Tibial nerve (tissue), 4 donors: ENCODE data around the gene AKR1C2. TPM values are rescaled to one million over a fixed set of nuclear protein-coding genes. Genes with fewer than 3 reads are reported as not detected.
"Not testable (repeated sequence)": the region's sequence is repeated elsewhere in the genome, so short reads cannot be mapped to it uniquely, and the experiment has no call there.

Experiments used
- DNase-seq, 2 donors: peaks; one replicate each; pipeline ENCODE4 v3.0.0-alpha.2; 2019; ENCODE audit warnings: low spot score in 2 of 2
- H3K27ac ChIP-seq, 4 donors: fragments of 200-600 bp; sonication (generic) in 3 of 4; one replicate each; pipeline ENCODE4 v1.5.1; 2017 to 2019; ENCODE audit warnings: mild to moderate bottlenecking in 1 of 4
- H3K27me3 ChIP-seq, 2 donors: fragments of 200-600 bp; sonication (generic) in 1 of 2; one replicate each; pipeline versions ENCODE4 v1.5.1 to v1.6.0; 2017 to 2019
- H3K36me3 ChIP-seq, 3 donors: fragments of 200-600 bp; sonication (generic); one replicate each; pipeline ENCODE4 v1.5.1; 2018 to 2019
- H3K4me1 ChIP-seq, 4 donors: fragments of 200-600 bp; sonication (generic) in 3 of 4; one replicate each; pipeline ENCODE4 v1.5.1; 2017 to 2019
- H3K4me3 ChIP-seq, 4 donors: fragments of 200-600 bp; sonication (generic) in 3 of 4; one replicate each; pipeline ENCODE4 v1.5.1; 2017 to 2019; ENCODE audit warnings: mild to moderate bottlenecking in 1 of 4, moderate library complexity in 1 of 4
- H3K9me3 ChIP-seq, 4 donors: fragments of 200-600 bp; sonication (generic) in 3 of 4; one replicate each; pipeline ENCODE4 v1.5.1; 2017 to 2019
- EP300 ChIP-seq, 2 donors: sonication (generic); formaldehyde crosslinking; IDR thresholded peaks; one replicate each; pipeline ENCODE4 v1.6.1; 2017; ENCODE audit warnings: antibody characterized with exemption in 2 of 2, mild to moderate bottlenecking in 1 of 2
- POLR2A ChIP-seq, 2 donors: fragments of 450-650 bp; IDR thresholded peaks; one replicate each; pipeline ENCODE4 v1.6.1; 2017; ENCODE audit warnings: antibody characterized with exemption in 2 of 2, mild to moderate bottlenecking in 2 of 2, moderate library complexity in 2 of 2
- WGBS, 2 donors: methylation state at CpG; one replicate each; pipeline ENCODE4 v1.1.5; 2018; 5-methylcytosine and 5-hydroxymethylcytosine counted together
- total RNA-seq, 4 donors: library from RNA; depleted of rRNA; stranded (reverse); fragments of >200 nt; gene quantifications; one replicate each; pipeline ENCODE4 v1.1.0, GENCODE V29; 2016
- TF ChIP-seq, protein P1 (sequence below), 5 experiments: fragments of 200-600 bp in 3 of 5; fragments of 450-650 bp in 2 of 5; sonication (generic) in 3 of 5; IDR thresholded peaks; one replicate each; pipeline ENCODE4 v1.5.1; 2016 to 2019; ENCODE audit warnings: antibody characterized with exemption in 5 of 5, mild to moderate bottlenecking in 3 of 5, moderate library complexity in 2 of 5

Gene AKR1C2
- total RNA-seq, 4 donors from 2014 or later, result 24.7 to 52.2 (median 39.6) TPM

DNA sequence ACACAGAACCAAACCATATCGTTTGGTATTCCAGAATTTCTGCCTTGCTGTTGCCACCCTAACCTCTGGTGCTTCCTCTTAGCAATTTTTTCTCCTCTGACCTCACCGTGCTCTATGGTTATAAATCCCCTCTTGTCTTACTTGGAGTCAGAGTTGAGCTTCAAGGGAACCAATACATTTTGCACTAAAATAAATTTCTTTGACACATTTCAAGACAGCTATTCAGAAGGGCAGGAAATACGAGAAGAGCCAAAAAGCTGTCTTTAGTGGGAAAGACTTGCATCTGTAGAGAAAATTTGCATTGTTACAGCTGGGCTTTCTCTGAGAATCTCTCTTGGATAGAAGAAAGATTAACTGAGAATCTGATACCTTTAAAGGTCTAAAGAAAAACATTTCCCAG lies 14.5 kb upstream of the AKR1C2 start:
- TF ChIP-seq, protein P1, sequence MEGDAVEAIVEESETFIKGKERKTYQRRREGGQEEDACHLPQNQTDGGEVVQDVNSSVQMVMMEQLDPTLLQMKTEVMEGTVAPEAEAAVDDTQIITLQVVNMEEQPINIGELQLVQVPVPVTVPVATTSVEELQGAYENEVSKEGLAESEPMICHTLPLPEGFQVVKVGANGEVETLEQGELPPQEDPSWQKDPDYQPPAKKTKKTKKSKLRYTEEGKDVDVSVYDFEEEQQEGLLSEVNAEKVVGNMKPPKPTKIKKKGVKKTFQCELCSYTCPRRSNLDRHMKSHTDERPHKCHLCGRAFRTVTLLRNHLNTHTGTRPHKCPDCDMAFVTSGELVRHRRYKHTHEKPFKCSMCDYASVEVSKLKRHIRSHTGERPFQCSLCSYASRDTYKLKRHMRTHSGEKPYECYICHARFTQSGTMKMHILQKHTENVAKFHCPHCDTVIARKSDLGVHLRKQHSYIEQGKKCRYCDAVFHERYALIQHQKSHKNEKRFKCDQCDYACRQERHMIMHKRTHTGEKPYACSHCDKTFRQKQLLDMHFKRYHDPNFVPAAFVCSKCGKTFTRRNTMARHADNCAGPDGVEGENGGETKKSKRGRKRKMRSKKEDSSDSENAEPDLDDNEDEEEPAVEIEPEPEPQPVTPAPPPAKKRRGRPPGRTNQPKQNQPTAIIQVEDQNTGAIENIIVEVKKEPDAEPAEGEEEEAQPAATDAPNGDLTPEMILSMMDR (IDR thresholded peaks at IDR 0.05), result no peak
- no peak for TF ChIP-seq POLR2A (IDR thresholded peaks at IDR 0.05)
- TF ChIP-seq EP300 (IDR thresholded peaks at IDR 0.05), result no peak

DNA sequence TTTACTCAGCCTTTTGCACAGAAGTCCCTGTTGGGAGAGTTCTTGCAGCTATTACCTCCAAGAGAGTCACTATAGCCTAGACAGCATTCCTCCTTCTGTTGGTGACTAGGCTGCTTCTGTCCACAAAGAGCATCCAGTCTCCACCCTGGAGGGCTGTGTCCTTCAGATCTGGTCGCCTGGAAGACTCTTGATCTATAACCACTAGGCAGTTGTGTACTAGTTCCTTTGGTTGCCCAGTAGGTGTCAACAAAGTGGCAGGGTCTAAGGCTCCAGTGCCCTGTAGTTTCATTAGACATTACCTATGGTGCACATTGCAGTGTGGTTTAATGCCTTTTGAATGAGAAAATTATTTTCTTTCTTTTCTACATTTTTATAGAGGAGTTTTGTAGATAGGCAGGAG lies 11.3 kb upstream of the AKR1C2 start:
- peaks cover 0 to 20% (median 9%) of the 10 kb centered on the region in 4 donors for H3K4me1 ChIP-seq
- no peaks in the 10 kb centered on the region for H3K36me3 ChIP-seq
- no peak overlapping the region for H3K4me3 ChIP-seq
- 58 to 64% methylated on average over 1 of the region's 1 CpG for WGBS, 2 donors
- no peak for DNase-seq
- H3K27me3 ChIP-seq, result no peaks in the 10 kb centered on the region
- TF ChIP-seq, protein P1 (IDR thresholded peaks at IDR 0.05), result no peak
- no peak for TF ChIP-seq POLR2A (IDR thresholded peaks at IDR 0.05)
- TF ChIP-seq EP300 (IDR thresholded peaks at IDR 0.05), result no peak
- H3K27ac ChIP-seq, result no peak overlapping the region
- no peaks in the 10 kb centered on the region for H3K9me3 ChIP-seq

More for the DNA sequence above, 14.5 kb upstream of the AKR1C2 start:
- Histone ChIP-seq H3K4me3 (no peak overlapping the region), H3K36me3 (no peaks in the 10 kb centered on the region), H3K27me3 (no peaks in the 10 kb centered on the region), H3K4me1 (peaks cover 0 to 24% (median 12%) of the 10 kb centered on the region in 4 donors), H3K27ac (peak overlapping the region in 2 of 4 donors; percentile 41 to 81), H3K9me3 (no peaks in the 10 kb centered on the region)
- WGBS, 2 donors, result 19 to 20% methylated on average over 3 of the region's 3 CpGs
- DNase-seq, result no peak

GRCh38 chr10:5014200-5014910 lies 10.7 kb upstream of the AKR1C2 start:
- not testable (repeated sequence) for H3K4me3 ChIP-seq, H3K27ac ChIP-seq, H3K9me3 ChIP-seq, H3K36me3 ChIP-seq, DNase-seq, H3K27me3 ChIP-seq
- WGBS, 2 donors, result 44 to 54% methylated on average over 4 of the region's 4 CpGs
- H3K4me1 ChIP-seq, result peaks cover 0 to 15% (median 4%) of the 10 kb centered on the region in 4 donors

DNA sequence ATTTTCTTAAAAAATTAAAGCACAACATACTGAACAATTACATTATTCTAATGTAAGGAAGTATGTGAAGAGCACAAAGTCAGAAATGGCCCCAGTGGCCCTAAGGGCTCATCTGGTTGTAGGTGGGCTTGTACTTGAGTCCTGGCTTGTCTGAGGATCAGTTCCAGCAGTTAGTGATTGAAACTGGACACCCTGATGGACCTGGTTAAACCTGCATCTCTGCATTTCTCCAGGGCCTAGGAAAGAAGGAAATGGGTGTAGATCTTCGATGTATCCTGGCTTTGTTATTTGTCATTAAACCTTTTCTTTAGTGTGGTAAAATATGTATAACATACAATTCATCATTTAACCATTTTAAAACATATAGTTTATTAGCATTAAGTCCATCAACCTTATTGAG lies 9.7 kb upstream of the AKR1C2 start:
- H3K27me3 ChIP-seq, result no peaks in the 10 kb centered on the region
- H3K36me3 ChIP-seq, result no peaks in the 10 kb centered on the region
- no peaks in the 10 kb centered on the region for H3K9me3 ChIP-seq
- no peak overlapping the region for H3K27ac ChIP-seq
- H3K4me1 ChIP-seq, result peaks cover 0 to 7% (median 0%) of the 10 kb centered on the region in 4 donors
- DNase-seq, result no peak
- WGBS, 2 donors, result 41 to 82% methylated on average over 1 of the region's 1 CpG
- no peak overlapping the region for H3K4me3 ChIP-seq
- TF ChIP-seq, protein P1 (IDR thresholded peaks at IDR 0.05), result no peak
- TF ChIP-seq POLR2A (IDR thresholded peaks at IDR 0.05), result no peak
- no peak for TF ChIP-seq EP300 (IDR thresholded peaks at IDR 0.05)

DNA sequence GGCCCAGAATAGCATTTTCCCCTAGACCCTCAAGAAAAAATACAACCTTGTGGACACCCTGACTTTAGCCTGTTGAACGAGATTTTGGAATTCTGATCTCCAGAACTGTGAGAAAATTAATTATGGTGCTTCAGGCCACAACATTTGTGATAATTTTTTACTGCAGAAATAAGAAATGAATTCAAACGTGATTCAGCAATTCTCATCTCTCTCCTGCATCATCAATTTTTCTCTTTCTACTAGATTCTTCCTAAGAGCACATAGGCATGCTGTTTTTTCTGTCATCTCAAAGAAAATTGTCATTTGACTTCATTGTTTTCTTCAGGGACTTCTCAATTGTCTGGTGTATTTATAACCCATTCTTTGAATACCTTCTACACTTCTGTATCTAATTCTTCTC lies 8.9 kb upstream of the AKR1C2 start:
- TF ChIP-seq EP300 (IDR thresholded peaks at IDR 0.05) (no peak), POLR2A (IDR thresholded peaks at IDR 0.05) (no peak)
- TF ChIP-seq, protein P1 (IDR thresholded peaks at IDR 0.05), result no peak
- H3K4me1 ChIP-seq, result no peaks in the 10 kb centered on the region
- H3K27me3 ChIP-seq, result no peaks in the 10 kb centered on the region
- DNase-seq, result no peak
- H3K36me3 ChIP-seq, result no peaks in the 10 kb centered on the region
- WGBS, 2 donors, result 73 to 76% methylated on average over 2 of the region's 2 CpGs
- H3K27ac ChIP-seq, result no peak overlapping the region
- H3K9me3 ChIP-seq, result no peaks in the 10 kb centered on the region
- no peak overlapping the region for H3K4me3 ChIP-seq

GRCh38 chr10:5011392-5011791 lies 7.7 kb upstream of the AKR1C2 start:
- not testable (repeated sequence) for H3K4me1 ChIP-seq, H3K27me3 ChIP-seq, H3K4me3 ChIP-seq, H3K27ac ChIP-seq, DNase-seq, H3K36me3 ChIP-seq, H3K9me3 ChIP-seq
- 88 to 91% methylated on average over 2 of the region's 2 CpGs for WGBS, 2 donors

DNA sequence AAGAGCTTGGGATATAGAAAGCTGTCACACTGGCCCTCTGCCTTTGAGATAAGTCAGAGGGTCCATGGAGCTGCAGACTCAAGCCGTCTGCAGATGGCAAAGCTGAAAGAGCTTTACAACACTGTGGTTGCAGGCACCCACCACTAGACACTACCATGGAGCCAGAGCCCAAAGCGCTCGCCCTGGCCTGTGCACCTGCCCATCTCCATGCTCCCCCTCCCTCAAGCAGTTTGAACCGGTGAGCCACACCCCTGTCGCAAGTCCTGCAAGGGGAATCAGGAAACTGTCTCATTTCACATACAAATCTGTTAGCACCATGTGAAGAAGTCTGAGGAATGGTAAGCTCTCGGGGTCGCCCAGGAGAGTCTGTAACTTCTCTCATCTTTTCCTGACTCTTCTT lies 6.4 kb upstream of the AKR1C2 start:
- 60 to 72% methylated on average over 4 to 6 of the region's 7 CpGs for WGBS, 2 donors
- not testable (repeated sequence) for H3K4me3 ChIP-seq, DNase-seq, H3K27me3 ChIP-seq, H3K4me1 ChIP-seq, H3K36me3 ChIP-seq, H3K27ac ChIP-seq, H3K9me3 ChIP-seq

DNA sequence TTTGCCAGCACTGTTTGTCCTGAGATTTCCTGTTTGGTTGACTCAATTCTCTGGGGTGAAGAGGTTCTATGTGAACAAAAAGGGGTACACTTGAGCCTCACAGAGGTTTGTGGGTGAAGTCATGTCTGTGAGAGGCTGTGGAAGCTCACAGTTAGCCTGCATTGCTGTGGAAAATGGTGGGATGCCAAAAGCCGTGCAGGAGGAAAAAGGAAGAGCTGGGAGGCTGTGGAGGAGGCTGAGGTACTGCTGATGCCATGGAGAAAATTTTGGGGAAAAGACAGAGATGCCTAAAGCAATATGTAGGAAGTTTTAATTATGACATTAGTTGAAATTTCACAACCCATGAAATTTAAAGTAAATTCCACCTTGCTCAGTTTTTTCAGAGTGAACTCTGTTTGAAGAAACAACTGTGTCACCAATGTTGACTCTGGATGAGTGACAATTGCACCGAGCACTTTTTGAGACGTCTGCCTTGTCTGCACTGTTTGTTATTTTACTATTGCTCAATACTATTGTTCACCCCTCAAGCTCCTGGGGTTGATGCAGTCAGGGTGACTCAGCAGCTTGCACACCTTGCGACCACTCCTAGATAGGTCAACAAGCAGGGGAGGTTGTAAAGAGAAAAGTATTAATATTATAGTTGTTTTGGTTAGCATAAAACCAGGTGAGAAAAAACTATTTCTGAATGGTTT lies 5.3 kb upstream of the AKR1C2 start:
- H3K4me1 ChIP-seq, H3K27me3 ChIP-seq, DNase-seq, H3K4me3 ChIP-seq, H3K27ac ChIP-seq, H3K9me3 ChIP-seq, H3K36me3 ChIP-seq: not testable (repeated sequence)
- WGBS, 2 donors, result 56% methylated on average over 4 of the region's 4 CpGs

- not testable (repeated sequence) for DNase-seq, H3K36me3 ChIP-seq, H3K4me1 ChIP-seq, H3K9me3 ChIP-seq, H3K4me3 ChIP-seq, H3K27me3 ChIP-seq, H3K27ac ChIP-seq
Measured at GRCh38 chr10:5004501-5004900, 844 bp upstream of the AKR1C2 start.
